HPDE6-E6E7 (cell line): ENCODE results near the gene IL27RA.
A peak's percentile ranks its signal among the peaks of the same experiment; 100 is the strongest.

ENCODE experiments used
- DNase-seq: peaks from one replicate; pipeline ENCODE4 v3.0.0; 2011; ENCODE audit warnings: missing footprints; ENCODE audit errors: extremely low spot score

Gene IL27RA

DNA sequence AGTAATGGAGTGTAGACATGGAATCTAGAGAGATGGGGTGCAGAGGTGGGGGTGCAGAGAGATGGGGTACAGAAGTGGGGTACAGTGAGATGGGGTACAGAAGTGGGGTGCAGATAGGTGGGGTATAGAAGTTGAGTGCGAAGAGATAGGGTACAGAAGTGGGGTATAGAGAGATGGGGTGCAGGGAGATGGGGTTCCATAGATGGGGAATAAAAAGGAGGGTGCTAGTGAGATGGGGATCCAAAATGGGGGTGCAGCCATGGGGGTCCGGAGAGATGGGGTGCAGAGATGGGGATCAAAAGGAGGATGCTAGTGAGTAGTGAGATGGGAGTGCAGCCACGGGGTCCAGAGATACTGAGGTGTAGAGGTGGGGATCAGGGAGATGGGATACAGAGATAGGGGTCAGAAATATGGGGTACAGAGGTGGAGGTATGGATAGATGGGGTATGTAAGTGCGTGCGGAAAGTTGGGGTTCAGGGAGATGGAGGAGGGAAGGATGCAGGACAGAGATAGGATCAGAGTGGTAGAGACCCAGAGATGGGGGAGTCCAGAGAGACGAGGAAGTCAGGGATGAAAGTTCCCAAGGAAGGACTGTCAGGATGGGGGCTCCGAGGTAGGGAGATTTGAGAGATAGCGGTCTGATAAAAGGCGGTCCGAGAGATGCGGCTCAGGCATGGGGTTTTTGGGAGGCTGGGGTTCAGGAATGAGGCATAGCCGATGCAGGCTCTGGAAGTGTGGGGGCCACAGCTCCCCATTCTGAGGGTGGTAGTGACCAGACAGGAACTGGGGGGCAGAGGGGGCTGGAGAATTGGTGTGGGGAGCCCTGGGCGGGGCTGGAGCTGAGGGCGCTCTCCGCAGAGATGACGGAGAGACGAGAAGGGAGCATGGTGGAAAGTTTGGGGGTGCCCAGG, 26.9 kb downstream of the IL27RA start:
- no peak for DNase-seq

DNA sequence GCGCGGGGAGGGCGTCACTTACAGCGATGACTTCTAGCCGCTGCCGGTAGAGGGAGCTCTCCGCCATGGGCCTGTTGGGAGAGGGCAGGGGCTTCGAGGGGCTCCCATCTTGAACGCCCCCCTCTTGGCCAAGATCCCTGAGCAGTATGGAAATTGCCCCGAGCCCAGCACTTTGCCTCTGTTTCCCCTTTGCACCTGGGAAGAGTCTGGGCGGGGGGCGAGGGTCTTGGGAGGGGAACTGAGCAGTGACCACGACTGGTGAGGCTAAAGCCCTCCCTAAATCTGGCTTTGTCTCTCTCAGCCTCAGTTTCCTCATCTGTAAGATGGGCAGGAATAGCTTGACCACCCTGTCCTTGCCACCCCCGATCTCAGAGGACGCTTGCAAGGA, 27.5 kb downstream of the IL27RA start:
- no peak for DNase-seq

DNA sequence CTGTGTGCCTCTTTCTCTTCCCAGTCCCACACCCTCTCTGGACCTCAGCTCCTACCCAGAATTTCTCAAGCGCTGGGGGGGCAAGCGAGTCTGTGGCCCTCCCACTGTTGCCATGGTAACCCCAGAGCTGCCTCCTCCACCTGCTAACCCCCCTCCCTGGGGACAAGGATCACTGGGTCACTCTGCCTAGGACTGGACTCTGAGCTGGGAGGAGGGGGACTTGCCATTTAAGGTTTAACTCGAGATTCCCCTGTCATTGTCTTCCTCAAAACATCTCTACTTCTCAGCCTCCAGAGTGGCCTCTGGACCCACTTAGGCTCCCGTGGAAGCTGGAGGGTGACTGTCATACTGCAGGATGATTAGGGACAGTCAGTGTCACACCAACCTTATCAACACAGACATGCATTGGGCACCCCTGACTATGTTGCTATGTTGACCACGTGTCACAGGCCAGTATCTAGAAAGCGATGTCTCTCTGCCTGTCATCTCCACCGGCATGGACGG, 28.1 kb downstream of the IL27RA start:
- DNase-seq = no peak

DNA sequence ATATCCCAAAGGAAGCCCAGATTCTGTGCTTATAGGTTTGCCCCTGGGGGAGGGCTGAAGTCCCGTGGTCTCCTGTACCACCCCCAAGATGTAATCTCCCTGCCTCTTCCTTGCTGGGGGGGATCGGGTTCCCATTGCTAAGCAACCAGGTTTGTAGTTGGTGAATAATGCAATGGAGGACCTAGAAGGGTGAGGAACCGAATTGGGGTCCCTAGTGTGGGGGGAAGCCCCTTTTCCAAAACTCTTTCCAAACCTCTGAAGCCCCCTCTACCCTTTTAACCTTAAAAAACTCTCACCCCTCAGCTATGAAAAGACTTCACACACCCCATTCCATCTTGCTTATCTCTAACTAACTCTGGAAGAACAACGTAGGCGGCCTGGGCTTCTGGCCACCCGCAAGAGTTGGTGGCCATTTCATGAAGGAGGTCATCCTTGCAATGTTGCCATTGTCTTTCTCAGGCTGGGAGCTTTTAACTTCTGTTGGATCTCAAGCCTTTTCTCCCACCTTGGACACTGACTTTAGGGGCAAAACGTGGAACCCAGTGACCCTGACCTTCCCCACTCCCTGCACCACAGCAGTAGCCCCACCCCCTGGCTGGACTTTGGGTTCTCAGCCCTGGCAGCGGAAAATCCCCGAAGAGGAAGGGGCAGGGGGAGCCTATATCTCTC, 29.7 kb downstream of the IL27RA start:
- no peak for DNase-seq

DNA sequence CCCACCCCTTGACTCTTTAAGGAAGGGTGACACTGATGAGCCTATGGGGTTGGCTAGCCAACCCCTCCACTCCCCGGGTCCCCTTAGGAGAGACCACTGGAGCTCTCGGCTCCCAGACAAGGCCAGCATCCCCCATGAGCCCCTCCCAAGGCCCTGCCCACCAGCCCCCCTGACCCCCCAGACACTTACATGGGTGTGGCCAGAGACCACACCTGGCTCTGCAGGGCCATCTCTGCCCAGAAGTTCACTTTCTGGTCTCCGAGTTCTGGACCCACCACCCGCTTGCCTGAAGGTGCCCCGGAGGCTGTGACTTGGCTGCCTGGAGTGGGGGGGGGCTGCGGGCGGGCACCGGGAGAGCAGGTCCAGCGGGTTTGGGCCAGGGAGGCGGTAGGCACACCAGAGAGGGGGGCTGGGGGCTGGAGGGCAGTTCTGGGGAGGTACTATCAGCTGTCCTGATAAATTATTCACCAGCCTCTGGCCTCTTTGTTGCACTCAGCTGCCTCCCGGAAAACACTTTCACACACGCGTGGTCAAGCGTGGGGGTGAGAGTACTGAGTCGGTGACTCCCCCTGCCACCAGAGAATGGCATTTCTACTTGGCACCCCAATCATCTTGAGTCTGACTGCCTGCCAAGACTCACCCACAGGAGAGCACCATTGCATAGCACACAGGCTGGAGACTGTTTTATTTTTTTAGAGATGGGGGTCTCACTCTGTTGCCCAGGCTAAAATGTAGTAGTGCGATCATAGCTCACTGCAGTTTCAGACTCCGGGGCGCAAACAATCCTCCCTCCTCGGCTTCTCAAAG, 30.4 kb downstream of the IL27RA start, which contains the start of gene PALM3:
TSS of gene PALM3 (minus strand) at position 326 of the 807 bp plus-strand sequence. CDS start at position 230, 96 bp downstream.
- DNase-seq = no peak

DNA sequence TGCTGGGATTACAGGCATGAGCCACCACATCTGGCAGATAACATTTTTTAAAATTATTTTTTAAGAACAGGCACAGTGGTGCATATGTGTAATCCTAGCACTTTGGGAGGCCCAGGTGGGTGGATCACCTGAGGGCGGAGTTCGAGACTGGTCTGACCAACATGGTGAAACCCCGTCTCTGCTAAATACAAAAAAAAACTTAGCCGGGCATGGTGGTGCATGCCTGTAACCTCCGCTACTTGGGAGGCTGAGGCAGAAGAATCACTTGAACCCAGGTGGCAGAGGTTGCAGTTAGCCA, 30.9 kb downstream of the IL27RA start:
- no peak for DNase-seq

DNA sequence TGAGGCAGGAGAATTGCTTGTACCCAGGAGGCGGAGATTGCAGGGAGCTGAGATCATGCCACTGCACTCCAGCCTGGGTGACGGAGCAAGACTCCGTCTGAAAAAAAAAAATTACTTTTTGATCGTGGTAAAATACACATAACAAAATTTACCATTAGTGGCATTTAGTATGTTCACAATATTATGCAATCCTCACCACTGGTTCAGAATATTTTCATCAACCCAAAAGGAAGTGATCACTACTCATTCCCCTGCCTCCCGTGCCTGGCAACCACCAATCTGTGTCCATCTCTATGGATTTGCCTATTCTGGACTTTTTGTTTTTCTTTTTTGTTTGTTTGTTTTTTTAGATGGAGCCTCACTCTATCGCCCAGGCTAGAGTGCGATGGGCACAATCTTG, 31.5 kb downstream of the IL27RA start:
- DNase-seq = no peak

DNA sequence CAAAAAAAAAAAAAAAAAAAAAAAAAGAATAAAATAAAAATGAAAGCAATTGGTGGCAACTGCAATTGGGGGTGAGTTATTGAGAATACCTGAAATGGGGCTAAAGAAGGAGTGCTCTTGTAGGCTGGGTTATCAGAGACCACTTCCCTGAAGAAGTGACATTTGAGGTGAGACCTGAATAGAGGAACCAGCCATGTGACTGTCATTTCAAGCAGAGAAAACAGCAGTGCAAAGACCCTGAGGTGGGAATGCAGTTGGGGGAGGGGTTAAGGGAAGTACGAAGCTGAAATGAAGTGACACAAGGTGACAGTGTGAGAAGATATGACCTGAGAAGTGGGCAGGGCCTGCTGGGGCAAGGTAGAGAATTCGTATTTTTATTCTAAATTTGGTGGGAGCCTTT, 34.6 kb downstream of the IL27RA start:
- no peak for DNase-seq

DNA sequence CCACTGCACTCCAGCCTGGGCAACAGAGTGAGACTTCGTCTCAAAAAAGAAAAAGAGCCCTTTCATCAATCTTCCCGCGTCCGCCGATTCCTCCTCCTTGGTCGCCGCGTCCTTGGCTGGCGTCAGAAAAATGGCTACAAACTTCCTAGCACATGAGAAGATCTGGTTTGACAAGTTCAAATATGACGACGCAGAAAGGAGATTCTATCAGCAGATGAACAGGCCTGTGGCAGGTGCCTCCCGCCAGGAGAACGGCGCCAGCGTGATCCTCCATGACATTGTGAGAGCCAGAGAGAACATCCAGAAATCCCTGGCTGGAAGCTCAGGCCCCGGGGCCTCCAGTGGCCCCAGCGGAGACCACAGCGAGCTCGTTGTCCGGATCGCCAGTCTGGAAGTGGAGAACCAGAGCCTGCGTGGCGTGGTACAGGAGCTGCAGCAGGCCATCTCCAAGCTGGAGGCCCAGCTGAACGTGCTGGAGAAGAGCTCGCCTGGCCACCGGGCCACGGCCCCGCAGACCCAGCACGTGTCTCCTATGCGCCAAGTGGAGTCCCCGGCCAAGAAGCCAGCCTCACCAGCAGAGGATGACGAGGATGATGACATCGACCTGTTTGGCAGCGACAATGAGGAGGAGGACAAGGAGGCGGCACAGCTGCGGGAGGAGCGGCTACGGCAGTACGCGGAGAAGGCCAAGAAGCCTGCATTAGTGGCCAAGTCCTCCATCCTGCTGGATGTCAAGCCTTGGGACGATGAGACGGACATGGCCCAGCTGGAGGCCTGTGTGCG, 38.9 kb downstream of the IL27RA start:
- no peak for DNase-seq

DNA sequence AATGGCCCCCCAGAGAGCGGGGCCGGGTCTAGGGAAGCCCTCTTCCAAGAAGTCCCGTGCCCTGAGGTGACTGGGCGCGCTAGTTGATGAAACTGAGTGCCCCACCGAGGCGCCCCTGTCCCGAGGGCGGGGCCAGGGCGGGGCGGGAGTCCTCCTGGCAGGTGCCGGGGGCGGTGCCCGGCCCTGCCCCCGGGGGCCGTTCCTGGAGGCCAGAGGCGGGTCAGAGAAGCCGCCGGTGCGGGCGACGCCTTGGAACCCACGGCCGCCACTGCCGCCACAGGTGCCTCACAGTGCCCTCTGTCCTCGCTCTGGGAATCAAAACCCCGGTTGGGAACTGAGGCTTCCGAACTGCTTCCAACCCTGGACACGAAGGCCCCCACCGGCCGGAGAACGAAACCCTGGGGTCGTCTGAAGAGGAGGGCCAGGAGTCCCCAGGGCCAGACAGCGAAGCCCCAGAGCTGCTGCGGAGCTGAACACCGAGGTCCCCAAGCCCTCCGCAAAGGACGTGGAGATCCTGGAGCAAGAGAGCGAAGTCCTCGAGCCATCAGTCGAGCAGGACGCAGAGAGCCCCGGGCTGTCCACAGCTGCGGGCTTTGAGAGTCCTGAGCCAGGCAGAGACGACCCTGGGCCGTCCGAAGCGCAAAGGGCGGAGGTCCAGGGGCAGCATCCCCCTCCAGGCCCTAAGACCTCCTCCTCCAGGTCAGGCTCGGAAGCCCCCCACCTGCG, 41.1 kb downstream of the IL27RA start, which contains the start of gene MISP3:
TSS of gene MISP3 (plus strand) at position 252 of the 726 bp plus-strand sequence. CDS start 524 bp downstream, outside the sequence.
- DNase-seq = no peak

DNA sequence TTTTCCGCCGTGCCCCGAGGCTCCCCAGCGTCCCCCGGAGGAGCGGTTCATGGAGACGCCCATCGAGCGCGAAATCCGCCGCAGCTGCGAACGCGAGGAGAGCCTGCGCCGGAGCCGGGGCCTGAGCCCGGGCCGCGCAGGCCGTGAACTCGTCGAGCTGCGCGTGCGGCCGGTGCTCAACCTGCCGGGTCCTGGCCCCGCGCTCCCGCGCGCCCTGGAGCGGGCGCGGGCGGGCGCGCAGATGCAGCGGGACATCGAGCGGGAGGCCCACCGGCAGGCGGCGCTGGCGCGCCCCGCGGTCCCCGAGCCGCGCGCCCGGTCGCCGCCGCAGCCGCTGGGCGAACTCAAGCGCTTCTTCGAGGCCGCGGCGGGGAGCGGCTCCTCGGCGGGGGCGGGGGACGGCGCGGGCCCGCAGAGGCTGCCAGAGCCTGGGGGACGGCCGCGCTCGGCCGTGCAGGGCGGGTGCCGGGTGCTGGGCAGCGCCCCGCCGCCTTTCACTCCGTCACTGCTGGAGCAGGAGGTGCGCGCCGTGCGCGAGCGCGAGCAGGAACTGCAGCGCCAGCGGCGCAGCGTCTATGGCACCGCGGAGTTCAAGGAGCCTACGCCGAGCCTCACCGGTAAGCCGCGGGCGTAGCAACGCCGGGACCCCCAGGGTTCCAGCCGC, 41.8 kb downstream of the IL27RA start:
- DNase-seq = no peak

DNA sequence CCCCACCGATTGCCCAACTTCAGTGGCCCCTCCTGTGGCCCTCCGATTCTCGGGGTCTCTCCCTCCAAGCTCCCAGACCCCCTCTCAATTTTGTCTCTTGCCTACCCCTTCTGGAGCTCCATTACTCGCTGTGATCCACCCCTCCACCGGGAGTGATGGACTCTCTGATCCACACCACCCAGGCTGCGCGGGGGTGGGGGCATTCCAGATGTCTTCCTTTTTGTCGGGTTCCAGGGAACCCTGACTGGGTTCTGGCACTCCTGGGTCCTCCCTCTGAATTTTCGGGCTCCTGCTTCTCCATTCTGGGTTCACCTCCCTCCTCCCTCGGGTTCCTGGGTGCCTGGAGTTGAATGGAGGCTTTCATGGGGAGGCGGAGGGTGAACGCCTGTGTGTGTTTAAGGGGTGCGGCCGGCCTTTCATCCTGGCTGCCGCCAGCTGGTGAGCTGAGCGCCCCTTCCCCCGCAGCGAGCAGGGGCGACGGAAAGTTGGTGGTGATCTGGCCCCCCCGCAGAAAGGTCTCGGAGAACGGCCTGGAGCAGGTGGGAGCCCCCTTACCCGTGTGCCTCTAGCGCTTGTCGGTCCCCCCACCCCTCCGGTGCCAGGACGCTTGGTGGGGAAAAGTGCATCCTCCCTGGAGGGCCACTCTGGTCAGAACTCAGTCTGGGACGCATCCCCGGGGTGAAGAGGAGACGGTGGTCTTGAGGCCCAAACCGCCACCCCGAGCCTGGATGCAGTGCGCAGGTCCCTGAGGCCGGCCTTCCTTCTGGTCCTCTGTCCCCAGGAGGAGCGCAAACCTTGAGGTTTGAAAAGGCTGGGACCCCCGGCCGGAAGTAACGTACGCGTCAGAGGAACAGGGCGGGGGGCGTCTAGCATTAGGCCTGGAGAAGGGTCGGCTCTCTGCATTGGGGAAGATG, 42.6 kb downstream of the IL27RA start:
- no peak for DNase-seq

DNA sequence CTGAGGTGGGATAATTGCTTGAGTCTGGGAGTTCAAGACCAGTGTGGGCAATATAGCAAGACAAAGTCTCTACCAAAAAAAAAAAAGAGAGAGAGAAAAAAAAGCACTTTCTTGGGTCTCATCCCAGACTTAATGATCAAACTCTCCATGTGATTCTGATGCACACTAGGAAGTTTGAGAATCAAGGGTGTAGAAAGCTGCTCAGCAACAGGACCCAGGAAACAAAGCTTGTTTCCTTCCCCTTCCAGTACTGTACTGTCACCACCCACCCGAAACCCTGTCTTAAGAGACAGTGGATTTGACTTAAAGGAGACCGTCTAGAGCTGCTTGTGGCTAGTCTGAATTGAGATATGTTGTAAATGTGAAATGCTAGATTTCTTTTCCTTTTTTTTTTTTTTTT, 46.8 kb downstream of the IL27RA start:
- no peak for DNase-seq

DNA sequence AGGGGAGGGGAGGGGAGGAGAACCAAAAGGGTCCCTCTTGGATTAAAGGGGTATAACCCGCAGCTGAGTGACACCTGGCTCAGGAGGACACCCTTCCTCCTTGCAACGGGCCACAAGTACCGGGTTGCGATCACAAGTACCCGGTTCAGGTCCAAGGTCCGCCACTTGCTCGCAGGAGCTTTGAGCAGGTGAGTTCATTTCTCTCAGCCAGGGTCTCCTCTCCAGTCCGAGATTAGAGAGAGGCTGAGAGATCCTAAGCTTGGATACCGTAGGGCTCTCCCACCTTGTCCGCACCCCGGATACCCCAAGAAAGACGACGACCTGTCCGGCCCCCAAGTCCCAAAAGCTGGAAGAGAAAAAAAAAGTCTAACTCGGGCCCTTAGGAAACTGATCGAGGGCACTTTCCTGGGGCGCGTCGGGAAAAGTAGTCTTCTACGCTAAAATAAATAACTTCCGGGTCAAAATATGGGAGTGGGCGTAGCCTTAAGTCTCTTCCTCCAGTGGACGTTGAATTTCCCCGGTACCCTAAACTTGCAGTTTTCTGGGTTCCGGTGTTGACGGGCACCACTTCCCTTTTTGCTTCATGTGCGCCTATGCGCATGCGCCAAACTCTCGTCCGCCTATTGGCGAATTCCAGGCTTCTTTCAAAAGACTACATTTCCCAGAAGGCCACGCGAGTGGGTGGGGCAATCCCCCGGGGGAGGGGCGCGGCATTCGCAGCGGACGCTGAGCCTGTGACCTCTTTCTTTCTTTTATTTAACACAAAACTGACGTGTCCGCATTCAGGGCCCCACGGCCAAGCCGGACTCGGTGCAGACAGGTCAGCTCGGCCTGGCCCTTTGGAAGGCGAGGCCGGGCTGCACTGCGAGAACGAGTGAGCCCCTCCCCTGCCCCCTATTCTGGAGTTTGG, 49.6 kb downstream of the IL27RA start:
- DNase-seq = peak; percentile 97

DNA sequence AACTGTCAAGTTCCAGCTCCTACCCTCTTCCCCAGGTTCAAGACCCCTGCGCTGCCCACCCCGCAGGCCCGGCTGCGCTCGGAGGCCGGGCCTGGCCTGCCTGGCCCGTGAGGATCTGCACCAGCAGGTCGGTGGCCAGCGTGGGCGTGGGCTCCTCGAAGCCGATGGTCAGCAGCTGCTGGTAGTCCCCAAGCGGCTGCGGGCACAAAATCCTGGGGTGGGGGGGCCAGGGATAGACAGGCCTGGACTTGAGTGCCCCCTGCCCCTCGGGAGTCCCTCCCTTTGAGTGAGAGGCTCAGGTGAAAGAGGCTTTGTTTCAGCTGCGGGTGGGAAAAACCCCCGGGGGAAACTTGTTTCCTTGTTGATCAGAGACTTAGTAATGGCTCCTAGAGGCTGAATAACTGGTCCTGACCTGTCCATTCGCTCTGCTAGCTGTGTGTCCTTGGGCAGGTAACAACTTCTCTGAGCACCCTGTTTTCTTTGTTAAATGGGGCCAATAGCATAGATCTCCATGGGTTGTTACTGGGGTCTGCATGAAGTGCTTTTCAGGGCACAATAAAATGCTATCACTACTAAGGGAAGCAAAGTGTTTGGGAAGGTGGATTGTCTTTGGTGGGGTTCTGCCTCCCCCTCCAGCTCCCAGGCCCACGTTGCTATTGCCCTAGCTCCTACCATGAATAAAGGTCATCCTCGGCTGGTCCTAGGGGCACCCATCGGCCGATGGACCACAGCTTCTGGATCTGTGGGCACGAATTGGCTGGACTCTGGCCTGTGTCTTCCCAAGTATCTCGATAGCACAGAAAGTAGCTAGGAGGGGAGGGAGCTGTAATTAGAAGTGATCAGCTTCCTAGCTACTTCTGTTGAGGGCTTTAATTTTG, 50.5 kb downstream of the IL27RA start:
- no peak for DNase-seq

DNA sequence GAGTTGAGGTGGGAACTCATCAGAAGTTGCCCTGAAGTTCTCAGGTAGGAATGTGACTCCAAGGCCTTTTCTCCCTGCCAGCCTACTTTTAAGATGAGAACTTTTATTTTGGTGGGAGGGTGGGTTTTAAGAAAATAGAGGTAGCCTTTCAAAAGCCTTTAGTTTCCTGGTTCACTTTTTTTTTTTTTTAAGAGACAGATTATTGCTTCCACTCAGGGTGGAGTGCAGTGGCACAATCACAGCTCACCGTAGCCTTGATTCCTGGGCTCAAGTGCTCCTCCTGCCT, 51.1 kb downstream of the IL27RA start:
- no peak for DNase-seq

DNA sequence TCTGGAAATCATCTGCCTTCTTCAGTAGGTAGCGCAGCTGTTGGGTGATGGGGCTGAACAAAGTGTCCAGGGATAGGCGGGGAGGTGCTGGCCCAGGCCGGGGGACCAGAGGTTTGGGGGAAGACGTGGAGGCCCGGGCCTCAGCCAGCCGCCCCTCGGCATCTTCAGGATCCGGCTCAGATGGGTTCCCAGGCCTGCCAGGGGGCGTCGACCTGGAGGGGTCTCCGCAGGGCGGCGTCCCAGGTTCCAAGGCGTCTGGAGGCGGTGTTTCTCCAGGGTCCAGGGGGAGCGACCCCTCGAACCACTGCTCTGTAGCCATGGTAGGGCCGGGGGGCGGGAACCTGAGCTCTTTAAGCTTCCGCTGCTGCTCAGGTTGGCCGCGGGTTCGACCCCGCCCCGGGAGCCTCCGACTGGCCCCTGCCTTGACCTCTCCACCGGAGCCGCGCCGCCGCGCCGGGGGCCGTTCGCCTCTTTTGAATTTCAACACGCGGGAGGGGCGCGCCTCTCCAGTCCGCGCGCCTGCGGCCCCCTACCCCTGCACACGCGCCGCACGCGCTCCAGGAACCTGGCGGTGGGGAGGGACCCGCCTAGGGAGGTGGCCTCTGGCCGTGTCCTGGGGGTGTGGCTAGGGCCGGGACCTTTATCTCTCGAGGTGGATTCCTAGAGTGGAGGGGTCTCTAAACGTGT, 53.9 kb downstream of the IL27RA start, which contains the start of gene C19orf67:
TSS of gene C19orf67 (minus strand) at position 475 of the 687 bp plus-strand sequence. CDS start at position 319, 156 bp downstream.
- no peak for DNase-seq
